Left lung (tissue), 10 donors: ENCODE results near the gene BANP. TPM values are rescaled to one million over a fixed set of nuclear protein-coding genes. Genes with fewer than 3 reads are reported as not detected.

Experiments used
- ATAC-seq: fragments of 200-7000 bp; cut with Tn5 transposase; one replicate; pipeline ENCODE4 v1.9.1; 2020; ENCODE audit warnings: moderate library complexity
- DNase-seq, 4 donors: peaks; one replicate each; pipeline ENCODE4 v3.0.0-alpha.2; 2013 to 2020
- H3K27ac ChIP-seq, 2 donors: fragments of 200-600 bp; sonication (generic) in 1 of 2; one replicate each; pipeline versions ENCODE4 v1.5.0 to v1.8.0; 2020 to 2021
- H3K27me3 ChIP-seq, 2 donors: fragments of 200-600 bp; sonication (generic) in 1 of 2; one replicate each; pipeline versions ENCODE4 v1.5.0 to v1.8.0; 2020 to 2021
- H3K36me3 ChIP-seq, 2 donors: fragments of 200-600 bp; sonication (generic) in 1 of 2; one replicate each; pipeline versions ENCODE4 v1.5.0 to v1.8.0; 2020 to 2021
- H3K4me1 ChIP-seq, 2 donors: fragments of 200-600 bp; one replicate each; pipeline ENCODE4 v1.8.0; 2021
- H3K4me3 ChIP-seq, 2 donors: fragments of 200-600 bp; sonication (generic) in 1 of 2; one replicate each; pipeline versions ENCODE4 v1.5.0 to v1.8.0; 2020 to 2021; ENCODE audit warnings: mild to moderate bottlenecking in 1 of 2
- H3K9me3 ChIP-seq, 2 donors: fragments of 200-600 bp; sonication (generic) in 1 of 2; one replicate each; pipeline versions ENCODE4 v1.5.0 to v1.8.0; 2020 to 2021
- CTCF ChIP-seq, 2 donors: fragments of 200-600 bp; sonication (generic) in 1 of 2; IDR thresholded peaks; one replicate each; pipeline versions ENCODE4 v1.5.0 to v1.8.0; 2021; ENCODE audit warnings: antibody characterized with exemption in 2 of 2
- intact Hi-C, 2 donors: fragments of 100-400 bp; cut with DNase I; formaldehyde crosslinking; loops; one replicate each; pipeline versions ENCODE4 v1.11.2 to v1.14.2; 2022
- polyA plus RNA-seq, 6 donors: library from polyadenylated mRNA; unstranded; fragments of 120-200 nt; gene quantifications; one replicate each; pipeline ENCODE4 v1.2.1, GENCODE V29; 2013; ENCODE audit not compliant: insufficient read length in 6 of 6
- total RNA-seq, 2 donors: library from RNA; stranded (reverse); fragmentation: NEBNext Ultra II Directional; extraction: Animal tissue kit (Norgen Biotek cat#: 25700); gene quantifications; one replicate each; pipeline ENCODE4 v1.2.1, GENCODE V29; 2021
- donor health status: DM: no; HTN: yes; CAD: no.
- donor health status: DM: no; HTN: no; CAD: no.

Gene BANP
- total and polyA plus RNA-seq, 8 donors, result 19.3 to 35.9 (median 23.8) TPM

DNA sequence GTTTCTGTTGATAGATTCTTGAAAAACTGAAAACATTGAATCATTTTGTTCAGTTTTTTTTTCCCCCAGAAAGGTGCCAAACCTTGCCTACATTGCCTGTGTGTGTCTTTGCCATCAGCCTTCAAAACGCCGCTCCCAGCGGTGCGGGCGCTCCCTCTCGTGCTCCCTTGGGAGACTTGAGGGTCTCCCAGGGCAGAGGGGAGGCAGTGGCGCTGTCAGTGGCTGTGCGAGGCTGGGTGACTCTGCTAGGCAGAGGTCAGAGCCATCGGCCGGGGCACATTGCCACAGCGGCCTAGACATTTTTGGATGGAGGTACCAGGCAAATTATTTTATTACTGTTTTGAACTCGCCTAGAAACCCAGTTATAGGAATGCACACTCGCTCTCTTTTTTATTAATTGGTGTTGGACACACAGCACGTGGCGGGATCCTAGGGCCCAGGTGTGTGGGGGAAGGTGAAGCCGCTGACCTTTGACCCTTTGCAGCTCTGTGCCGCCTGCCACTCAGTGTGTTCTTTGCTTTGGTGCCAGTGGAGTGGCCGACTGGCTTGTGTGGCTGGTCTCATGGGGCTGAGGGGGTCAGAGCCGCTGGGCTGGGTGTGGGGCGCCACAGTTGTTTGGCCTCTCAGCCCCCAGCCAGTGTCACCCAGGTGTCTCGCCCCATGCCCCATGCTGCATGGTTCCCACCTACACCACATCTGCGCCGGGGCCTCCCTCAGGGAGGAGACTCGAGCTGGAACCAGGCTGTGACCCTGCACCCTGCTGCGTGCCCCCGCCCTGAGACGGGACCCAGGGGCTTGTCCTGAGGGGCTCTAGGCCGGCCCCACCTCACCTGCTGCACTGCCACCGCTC lies 115.7 kb downstream of the BANP start:
- TF ChIP-seq CTCF (IDR thresholded peaks at IDR 0.05), result no peak
- no peak overlapping the region for H3K4me3 ChIP-seq
- no peaks in the 10 kb centered on the region for H3K4me1 ChIP-seq
- intact Hi-C loops, result no loop called here
- DNase-seq (peak in 1 of 4 donors; percentile 76), ATAC-seq (no peak)
- H3K27ac ChIP-seq, result no peak overlapping the region
- H3K27me3 ChIP-seq, result no peaks in the 10 kb centered on the region
- H3K9me3 ChIP-seq, result no peaks in the 10 kb centered on the region
- peaks cover 0 to 90% of the 10 kb centered on the region in 2 donors for H3K36me3 ChIP-seq

GRCh38 chr16:88067530-88068411 lies 116.5 kb downstream of the BANP start:
- no peaks in the 10 kb centered on the region for H3K4me1 ChIP-seq
- TF ChIP-seq CTCF (IDR thresholded peaks at IDR 0.05), result no peak
- peaks cover 0 to 93% of the 10 kb centered on the region in 2 donors for H3K36me3 ChIP-seq
- no peak overlapping the region for H3K4me3 ChIP-seq
- no peak overlapping the region for H3K27ac ChIP-seq
- no peaks in the 10 kb centered on the region for H3K9me3 ChIP-seq
- ATAC-seq, result no peak
- intact Hi-C loops, result no loop called here
- H3K27me3 ChIP-seq, result no peaks in the 10 kb centered on the region
- DNase-seq, result peak in 1 of 4 donors; percentile 65

DNA sequence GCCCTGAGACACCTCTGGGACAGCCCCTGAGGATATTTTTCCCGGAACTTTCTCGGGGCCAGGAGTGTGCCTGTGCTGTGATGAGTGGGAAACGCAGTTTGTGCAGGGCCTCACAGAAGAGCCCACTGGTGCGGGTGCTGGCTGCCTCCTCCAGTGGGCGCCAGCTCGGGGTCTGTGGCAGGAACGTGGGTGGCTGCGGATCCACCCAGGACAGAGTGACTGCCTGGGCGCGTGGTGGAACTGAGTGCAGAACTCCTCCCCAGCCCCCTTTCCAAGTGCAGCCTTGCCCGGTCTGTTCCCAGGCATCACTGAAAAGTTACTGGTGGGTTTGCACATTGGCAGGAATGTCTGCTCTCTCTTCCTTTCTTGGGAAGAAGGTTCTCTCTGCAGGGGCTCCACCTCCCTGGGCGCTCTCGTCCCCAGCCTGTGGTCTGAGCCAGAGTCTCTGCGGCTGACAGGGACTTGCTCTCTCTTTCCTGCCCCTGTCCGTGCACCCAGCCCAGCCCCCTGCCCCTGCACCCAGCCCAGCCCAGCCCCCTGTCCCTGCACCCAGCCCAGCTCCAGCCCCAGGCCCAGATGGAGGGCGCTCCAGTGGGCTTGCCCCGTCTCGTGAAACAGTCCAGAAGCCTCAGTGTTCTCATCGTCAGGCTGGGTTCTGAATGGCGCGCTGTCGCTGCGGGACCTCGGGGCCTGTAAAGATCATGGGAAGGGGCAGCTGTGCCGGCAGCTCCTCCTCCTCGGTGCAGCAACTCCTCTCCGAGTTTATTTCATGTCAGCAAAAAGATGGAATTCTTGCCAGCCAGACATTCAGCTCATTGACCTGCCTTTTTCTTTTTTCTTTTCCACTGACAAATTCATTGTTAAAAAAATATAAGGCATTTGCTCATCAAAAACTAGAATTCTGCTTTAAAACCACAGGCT lies 117.5 kb downstream of the BANP start:
- DNase-seq, result peak in 1 of 4 donors; percentile 61
- no peak for ATAC-seq

More for the DNA sequence above, 117.5 kb downstream of the BANP start:
- H3K4me3 ChIP-seq, result no peak overlapping the region
- no peaks in the 10 kb centered on the region for H3K9me3 ChIP-seq
- intact Hi-C loops, result no loop called here
- no peaks in the 10 kb centered on the region for H3K4me1 ChIP-seq
- no peak overlapping the region for H3K27ac ChIP-seq
- H3K27me3 ChIP-seq, result no peaks in the 10 kb centered on the region
- H3K36me3 ChIP-seq, result peaks cover 0 to 93% of the 10 kb centered on the region in 2 donors
- no peak for TF ChIP-seq CTCF (IDR thresholded peaks at IDR 0.05)
